ENCODE data around the gene KDM2A.
"Not testable (repeated sequence)": the region's sequence is repeated elsewhere in the genome, so short reads cannot be mapped to it uniquely, and the experiment has no call there.

Gene KDM2A

DNA sequence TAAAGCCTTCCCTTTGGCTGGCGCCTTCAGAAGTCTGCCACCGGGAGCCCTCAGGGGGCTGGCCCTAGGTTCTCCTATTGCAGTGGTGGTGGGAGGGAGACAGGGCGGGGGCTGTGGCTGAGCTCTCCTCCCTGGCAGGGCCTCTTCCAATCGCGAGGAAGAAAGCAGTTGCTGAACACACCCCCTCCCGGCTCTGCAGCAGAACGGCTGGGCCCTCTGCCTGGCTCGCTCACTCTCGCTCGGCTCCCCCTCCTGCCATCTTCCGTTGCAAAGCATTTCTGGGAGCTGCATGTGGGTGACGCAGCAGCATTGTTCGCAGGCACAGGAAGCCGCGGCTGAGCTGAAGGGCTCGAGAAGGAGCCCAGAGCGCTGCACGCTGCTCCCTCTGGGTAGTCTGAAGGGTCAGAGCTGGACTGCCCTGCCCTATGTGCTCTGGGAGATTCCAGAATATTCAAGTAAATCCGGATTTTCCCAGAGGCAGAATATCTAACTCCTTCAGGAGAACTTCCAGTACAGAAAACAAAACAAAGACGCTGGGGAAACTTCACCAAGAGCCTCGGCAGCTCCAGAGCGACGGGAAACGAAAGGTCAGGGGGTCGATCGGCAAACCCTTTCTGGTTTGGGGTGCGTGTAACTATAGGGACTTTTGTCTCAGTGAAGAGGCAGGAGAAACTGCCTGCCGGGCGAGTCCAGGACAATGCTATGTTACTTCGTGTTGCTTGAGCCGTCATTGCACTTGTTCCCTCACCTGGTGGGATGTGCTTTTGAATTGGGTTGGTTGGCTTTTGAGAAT, 120.9 kb downstream of the KDM2A start:
- DNase-seq, result peak; percentile 89

DNA sequence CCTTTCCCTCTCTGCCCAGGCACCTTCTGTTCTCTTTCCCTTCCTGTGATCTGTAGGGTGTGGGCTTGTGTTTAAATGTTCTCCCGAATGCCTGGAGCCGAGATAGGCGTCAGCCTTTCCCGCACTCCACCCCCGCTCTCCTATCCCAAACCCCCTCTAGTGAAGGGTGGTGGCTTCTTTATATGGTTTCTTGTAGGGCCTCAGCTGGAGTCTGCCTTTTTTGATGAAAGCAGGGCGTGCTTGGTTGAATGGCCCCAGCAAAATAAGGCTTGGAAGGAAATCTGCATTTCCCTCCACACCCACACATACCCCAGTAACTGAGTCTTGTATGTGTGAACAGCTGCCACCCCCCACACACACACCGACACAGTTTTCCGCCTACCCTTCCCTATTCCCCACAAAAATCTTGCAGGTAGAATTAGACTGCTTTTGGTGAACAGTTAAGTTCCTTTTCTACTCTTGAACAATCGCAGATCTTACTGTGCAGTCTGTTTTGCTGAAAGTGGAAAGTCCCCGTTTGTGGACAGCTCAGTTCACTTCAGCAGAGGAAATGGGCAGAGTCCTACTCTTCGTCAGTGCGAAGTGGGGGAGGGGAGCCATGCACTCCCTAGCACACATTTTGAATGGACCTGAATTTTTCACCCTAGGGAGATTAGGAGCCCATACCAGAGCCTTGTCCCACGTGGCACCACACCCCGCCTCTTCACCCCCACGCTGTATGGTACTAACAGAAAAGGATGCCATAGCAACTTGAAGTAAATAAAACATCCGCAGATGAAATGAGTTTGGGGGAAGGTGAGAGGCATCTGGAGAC, 121.7 kb downstream of the KDM2A start:
- peak; percentile 76 for DNase-seq

DNA sequence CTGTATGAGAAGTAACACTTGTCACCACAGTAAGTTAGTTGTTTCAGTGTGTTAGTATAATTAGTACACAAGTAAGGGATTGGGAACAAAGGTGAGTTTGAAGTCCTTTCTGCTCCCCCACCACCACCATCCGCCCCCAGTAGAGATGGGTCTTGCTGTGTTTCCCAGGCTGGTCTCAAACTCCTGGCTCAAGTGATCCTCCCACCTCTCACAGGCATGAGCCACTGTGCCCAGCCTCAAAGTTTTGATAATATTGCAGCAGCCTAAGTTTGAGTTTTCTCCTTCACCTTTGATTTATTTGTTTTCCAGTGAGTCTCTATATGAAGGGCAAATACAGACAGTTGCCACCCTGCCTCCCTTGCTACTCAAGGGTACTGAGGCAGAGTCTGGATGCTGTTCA, 123.5 kb downstream of the KDM2A start:
- no peak for DNase-seq

DNA sequence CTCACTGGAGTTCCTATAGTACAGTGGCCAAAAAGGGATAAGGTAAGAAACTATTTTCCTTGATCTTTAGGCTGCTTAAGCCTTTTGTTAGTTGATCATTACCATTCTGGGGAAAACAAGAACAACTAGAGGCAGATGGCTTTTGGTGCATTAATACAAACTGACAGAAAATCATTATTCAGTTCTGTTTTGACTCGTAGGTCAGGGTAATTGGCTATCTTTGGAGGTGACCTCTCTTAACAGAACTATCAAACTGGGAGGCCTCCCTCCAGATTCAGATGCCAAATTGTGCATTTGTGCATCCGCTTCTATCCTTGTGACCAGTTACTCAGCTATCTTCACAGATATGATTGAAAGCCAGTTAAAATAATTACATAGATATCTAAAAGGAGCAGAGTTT, 124.0 kb downstream of the KDM2A start:
- DNase-seq, result no peak

DNA sequence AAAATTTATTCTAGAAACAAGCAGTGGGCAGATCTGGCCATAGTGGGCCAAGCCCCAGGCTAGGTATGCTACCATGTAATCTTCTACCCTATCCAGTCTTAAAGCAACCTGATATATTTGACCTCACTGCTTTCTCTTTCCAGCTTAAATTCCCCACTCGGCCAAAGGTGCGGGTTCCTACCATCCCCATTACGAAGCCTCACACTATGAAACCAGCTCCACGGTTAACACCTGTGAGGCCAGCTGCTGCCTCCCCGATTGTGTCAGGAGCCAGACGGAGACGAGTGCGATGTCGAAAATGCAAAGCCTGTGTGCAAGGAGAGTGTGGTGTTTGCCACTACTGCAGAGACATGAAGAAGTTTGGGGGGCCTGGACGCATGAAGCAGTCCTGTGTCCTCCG, 126.0 kb downstream of the KDM2A start:
- no peak for DNase-seq

DNA sequence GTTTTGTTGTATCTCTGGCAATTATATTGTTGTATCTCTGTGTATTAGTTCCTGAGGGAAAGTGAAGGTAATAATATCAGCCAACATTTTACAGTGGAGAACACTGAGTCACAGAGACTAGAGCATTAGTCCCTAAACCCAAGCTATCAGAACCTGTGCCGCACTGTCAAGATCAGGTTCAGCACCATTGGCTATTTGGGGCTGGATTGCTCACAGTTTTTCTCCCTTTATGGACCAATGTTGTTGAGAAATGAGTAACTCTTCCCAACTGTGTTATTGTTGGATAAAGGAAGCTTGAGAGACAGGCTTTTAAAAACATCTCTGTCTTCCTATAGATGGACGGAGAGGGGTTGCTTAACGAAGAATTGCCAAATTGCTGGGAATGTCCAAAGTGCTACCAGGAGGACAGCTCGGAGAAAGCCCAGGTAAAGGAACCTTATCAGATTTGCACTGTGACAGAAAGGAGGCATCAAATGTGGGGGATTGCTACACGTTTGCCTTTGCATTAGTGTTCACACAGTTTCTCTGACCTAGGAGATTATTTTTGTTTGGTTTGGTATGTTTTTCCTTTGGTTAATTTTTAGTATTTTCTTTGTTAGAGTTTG, 129.0 kb downstream of the KDM2A start:
- DNase-seq, result no peak

DNA sequence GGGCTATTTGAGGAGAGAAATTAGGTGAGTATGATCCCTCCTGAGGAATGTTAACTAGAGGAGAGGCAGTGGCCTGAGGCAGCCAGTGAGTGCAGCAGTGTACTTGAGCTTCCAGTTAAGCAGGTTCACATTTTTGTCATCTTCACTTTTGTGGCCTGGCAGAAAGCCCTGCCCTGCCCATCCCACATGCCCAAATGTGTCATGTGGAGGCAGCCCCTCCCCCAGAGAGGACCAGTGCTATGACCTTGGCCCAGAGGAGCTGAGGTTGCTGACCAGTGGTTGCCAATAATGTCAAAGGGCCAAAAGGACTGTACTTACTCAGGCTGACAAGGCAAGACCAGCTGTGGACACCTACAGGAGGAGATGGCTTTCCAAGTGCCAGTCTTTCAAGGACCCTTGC, 129.6 kb downstream of the KDM2A start:
- no peak for DNase-seq

DNA sequence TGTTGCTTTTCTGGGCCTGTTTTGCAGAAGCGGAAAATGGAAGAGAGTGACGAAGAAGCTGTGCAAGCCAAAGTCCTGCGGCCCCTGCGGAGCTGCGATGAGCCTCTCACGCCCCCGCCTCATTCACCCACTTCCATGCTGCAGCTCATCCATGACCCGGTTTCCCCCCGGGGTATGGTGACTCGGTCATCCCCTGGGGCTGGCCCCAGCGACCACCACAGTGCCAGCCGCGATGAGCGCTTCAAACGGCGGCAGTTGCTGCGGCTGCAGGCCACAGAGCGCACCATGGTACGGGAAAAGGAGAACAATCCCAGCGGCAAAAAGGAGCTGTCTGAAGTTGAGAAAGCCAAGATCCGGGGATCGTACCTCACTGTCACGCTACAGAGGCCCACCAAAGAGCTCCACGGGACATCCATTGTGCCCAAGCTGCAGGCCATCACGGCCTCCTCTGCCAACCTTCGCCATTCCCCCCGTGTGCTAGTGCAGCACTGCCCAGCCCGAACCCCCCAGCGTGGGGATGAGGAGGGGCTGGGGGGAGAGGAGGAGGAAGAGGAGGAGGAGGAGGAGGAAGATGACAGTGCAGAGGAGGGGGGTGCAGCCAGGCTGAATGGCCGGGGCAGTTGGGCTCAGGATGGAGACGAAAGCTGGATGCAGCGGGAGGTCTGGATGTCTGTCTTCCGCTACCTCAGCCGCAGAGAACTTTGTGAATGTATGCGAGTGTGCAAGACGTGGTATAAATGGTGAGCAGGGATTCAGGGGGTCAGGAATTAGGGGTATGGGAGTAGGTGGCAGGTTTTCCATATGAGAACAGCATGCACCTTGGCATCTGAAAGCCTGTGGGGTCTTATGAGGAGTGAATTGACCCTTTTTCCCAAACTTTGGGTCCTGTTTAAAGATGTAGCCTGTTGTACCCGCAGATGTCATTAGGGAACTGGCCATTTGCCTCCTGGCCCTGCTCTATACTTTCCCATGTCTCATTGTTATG, 131.3 kb downstream of the KDM2A start:
- no peak for DNase-seq

DNA sequence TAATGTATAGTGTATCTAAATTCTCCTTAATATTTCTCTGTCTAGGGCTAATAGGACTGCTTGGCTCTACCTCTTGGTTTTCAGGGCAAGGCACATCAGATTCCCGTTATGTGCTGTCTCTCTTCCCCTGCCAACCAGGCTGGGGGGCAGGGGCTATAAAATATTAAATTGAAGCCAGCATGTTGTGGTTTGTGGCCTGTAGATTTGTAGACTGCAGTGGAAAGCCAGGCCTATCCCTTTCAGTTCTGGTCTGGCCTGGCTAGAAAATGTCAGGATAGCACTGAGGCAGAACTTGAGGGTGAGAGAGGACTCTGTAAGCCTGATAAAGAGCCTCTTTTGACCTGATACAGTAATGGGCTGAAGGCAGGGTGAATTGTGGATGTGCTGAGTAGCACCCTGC, 132.8 kb downstream of the KDM2A start:
- no peak for DNase-seq

DNA sequence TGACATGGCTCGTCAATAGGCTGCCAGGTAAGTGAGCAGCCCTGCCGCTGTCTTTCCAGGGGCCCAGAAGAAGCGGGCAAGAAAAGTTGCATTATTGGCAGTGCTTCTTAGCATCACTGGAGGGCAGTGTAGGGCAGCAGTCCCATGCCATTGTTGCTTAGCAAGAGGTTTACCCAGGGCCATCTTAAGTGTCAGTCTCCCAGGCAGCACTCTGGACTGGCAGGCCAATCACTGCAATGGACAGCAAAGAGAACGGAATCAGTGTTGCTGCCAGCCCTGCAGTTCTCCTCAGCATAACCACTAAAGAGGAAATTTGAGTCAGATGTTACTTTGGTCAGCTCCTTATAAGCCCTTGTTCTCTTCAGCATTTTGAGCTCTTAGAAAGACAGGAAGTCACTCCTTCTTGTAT, 133.8 kb downstream of the KDM2A start:
- DNase-seq, result no peak

DNA sequence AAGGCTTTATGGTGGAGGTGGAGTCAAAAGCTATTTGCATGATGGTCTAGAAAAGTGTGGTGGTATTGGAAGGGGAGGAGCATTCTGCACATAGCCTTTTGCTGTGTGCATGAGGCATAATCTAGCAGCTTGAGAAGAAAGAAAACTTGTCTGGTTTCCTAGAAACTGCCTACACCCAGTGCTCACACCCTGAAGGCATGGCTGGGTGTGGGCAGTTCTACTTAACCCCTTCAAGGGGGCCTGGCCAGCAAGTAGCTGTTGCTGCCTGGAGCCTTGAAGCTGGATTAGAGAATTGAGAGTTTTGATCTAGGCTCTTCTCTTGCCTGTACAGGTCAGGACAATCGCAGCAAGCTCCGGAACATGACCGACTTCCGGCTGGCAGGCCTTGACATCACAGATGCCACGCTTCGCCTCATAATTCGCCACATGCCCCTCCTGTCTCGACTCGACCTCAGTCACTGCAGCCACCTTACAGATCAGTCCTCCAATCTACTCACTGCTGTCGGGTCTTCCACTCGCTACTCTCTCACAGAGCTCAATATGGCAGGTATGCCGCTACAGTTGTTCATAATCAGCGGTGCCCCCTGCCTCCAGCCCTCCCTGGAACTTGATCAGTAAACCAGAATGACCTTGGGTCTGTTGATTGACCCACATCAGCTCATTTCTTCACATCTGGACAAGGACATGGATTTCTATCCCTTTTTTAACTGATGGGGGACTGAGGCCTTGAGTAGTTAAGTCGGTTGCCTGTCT, 135.0 kb downstream of the KDM2A start:
- DNase-seq, result no peak

DNA sequence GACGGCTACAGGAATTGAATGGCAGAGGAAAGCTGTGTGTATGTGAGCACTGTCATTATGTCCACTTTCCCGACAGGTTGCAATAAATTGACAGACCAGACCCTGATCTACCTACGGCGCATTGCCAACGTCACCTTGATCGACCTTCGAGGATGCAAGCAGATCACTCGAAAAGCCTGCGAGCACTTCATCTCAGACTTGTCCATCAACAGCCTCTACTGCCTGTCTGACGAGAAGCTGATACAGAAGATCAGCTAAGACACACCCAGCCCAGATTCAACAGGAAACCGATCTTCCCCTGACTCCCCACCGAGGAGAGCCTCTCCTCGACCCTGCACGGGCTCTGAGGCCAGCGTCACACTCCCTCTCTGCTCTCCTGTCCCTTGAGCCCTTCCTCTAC, 135.7 kb downstream of the KDM2A start:
- no peak for DNase-seq

DNA sequence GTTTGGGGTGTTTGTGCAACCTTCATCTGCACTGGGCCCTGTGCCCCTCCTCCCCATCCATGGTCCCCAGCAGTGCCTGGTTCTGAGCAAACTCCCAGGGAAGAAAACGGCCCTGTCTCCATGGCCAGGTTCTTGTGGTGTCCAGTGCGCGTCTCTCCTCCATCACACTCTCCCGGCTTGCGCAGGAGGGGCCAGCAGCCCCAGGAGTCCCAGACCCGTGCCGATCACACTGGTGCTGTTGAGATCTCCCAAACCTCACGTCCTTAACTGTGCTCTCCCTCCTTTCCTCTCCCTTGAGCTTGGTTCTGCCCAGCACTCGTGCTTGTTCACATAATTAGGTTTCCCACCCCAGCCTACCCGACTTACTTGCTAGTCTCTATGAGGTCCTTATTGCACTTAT, 136.3 kb downstream of the KDM2A start:
- DNase-seq, result no peak

DNA sequence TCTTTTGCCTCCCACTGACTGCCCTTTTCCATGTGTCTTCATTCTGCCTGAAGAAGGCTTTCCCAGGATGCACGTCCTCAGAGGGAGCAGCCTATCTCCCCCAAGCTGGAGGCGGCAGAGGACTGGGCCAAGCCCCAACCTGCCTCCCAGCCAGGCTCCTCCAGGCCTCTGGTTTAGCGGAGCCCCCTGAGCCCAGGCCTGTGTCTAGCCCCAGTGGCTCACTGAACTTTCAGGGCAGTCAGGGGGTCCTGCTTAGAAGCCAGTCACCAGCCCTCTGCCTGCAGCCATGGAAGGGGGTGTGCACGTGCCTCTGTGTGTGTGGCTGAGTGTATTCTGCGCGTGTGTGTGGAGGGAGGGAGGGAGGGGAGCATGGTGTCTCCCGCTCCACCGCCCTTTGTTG, 136.8 kb downstream of the KDM2A start:
- DNase-seq, result no peak

DNA sequence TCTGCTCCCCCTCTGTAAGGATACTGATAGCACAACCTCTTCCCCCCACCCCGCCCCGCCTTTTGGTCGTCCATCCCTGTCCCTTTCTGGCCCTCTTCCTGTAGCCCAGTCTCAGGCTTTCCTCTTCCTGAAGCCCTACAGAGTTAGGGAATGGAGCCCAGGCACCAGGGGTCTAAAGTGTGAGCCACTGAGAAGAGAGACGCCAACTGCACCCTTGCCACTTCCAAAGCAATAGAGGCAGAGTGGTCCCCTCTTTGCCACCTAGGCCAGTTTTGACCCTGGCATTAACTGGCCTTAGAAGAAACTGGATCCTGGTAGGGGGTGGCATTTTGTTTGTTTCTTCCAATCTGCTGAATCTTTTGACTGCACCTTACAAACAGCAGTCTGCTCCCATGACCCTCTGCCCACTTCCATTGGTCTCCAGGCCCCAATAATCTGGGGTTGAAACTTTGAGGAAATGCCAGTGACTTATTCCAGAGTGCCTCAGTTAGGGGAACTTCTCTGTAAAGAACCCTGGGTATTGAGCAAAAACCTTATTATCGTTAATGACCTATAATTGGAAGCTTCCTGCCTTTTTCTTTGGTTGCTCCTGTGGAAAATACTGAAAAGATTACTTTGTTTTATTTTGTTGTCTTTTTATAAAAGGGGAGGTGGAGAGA, 137.5 kb downstream of the KDM2A start:
- DNase-seq, result no peak

DNA sequence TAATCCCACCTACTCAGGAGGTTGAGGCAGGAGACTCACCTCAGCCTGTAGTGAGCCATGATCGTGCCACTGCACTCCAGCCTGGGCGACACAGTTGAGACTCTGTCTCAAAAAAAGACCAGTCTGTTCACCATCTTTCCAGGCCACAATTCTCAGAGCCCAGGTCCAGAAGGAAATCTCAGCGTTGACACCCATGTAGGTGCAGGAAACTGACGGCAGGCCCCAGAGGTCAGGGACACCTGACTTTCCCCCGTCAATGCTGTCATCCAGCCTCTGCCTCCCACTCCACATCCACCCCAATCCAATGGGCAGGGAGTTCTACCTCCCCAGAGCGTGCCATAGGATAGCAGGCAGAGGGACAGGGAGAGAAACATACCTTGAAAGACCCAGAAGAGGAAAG, 141.3 kb downstream of the KDM2A start:
- no peak for DNase-seq

DNA sequence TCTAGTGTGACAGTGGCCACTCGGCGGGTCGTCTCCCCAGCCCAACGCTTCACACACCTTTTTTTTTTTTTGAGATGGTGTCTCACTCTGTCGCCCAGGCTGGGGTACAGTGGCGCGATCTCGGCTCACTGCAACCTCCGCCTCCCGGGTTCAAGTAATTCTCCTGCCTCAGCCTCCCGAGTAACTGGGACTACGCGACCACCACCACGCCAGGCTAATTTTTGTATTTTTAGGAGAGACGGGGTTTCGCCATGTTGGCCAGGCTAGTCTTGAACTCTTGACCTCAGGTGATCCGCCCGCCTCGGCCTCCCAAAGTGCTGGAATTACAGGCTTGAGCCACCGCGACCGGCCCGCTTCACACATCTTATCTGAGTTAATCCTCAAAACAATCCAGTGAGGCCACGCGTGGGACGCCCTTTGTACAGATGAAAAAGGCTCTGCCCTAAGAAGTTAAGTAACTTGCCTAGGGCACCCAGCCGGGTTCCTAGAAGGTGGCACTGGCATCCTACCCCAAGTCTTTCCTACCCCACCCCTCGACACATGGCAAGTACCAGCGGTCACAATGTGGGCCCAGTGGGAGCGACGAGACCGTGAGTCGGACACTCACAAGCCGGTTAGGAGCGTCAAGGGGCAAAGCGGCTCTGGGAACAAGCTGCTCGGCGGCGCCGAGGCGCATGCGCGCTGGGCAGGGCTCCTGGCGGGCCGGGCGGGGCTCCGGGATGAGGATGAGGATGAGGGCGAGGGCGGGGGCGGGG, 142.0 kb downstream of the KDM2A start:
- not testable (repeated sequence) for DNase-seq

DNA sequence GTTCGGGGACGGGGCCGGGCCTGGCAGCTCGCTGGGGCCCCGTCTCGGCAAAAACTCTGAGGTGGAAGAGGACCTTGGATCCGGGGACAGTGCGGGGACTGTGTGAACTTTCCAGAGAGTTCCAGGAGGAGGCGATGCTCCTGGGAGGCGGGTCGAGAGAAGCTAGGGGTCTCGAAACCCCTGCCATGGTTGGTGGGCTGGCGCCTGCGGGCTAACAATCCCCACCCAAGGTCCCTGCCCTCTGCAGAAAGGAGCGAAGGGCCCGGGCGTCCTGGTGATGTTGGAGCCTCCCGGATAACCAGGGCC, 142.5 kb downstream of the KDM2A start:
- no peak for DNase-seq

DNA sequence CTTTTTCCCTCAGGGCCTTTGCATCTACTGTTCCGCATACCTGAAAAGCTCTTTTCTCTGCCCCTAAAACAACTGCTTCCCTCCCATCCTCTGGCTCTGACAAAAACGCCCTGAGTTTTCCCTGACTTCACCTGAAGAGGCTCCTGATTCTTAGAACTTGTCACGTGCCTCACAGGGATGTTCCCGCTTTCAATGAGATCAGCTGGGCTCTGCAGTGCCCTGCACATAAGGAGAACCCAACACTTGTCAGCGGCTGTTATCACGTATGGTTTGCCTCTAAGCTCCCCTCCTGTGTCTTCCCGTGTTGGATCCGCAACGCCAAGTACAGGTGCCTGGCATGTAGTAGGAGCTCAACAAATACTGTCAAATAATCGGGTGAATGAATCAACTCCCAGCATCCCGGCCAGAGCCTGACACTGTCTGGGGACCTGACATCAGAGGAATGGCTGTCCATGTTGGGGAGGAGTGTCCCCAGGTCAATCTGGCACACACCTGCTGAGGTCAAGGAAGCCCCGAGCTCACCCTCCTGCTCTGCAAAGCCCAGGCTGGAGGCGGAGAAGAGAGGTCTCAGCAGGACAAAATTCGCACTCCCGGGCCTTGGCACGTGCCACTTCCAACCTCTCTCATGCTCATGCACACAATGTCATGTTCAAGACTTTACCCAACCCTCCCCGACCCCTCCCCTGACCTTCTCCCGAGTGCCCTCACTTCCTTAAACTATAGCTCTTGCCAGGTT, 143.1 kb downstream of the KDM2A start:
- no peak for DNase-seq

All from activated CD4-positive, CD25-positive, alpha-beta regulatory T cell treated with anti-CD3 and anti-CD28 coated beads, Interleukin-2, amount 50 U/mL, for 72 hours (primary cell).